ENCODE data around the gene GPRC5D.

GRCh38 chr12:12899530-12900380 is 52.2 kb downstream of the GPRC5D start:
- TF ChIP-seq POLR2AphosphoS5 (IDR thresholded peaks at IDR 0.05; ENCODE audit: low read depth, low read length) = no peak
- TF ChIP-seq POLR2A (IDR thresholded peaks at IDR 0.05; ENCODE audit: low read depth, low read length) = no peak
